Kasumi-1 (cell line): ENCODE measurements around the gene ALG5.

Experiments
- DNase-seq, 2 experiments: peaks; one replicate each; lab custom pipeline; 2025; lab: John Stamatoyannopoulos, UW

ALG5 gene

GRCh38 chr13:36999054-36999714 is at the start of gene ALG5:
TSS of gene ALG5 (minus strand) at chr13:36999340. CDS start at chr13:36999300, 40 bp downstream.
- DNase-seq = peak; percentile 43 to 56

GRCh38 chr13:37047846-37048245 is 48.7 kb upstream of the ALG5 start:
- no peak for DNase-seq

GRCh38 chr13:37047032-37047431 is 47.9 kb upstream of the ALG5 start:
- DNase-seq = no peak

- no peak for DNase-seq
Measured at GRCh38 chr13:37046062-37046461, 46.9 kb upstream of the ALG5 start.

- DNase-seq = no peak
Measured at GRCh38 chr13:37040789-37041188, 41.6 kb upstream of the ALG5 start.

- DNase-seq = no peak
Measured at GRCh38 chr13:37039896-37040295, 40.8 kb upstream of the ALG5 start.

- no peak for DNase-seq
Measured at GRCh38 chr13:37037241-37037640, 38.1 kb upstream of the ALG5 start.

- no peak for DNase-seq
Measured at GRCh38 chr13:37029617-37030016, 30.5 kb upstream of the ALG5 start.

- no peak for DNase-seq
Measured at GRCh38 chr13:37027639-37028038, 28.5 kb upstream of the ALG5 start.

- no peak for DNase-seq
Measured at GRCh38 chr13:37026771-37027170, 27.6 kb upstream of the ALG5 start.

- no peak for DNase-seq
Measured at GRCh38 chr13:37023871-37024270, 24.7 kb upstream of the ALG5 start.

- no peak for DNase-seq
Measured at GRCh38 chr13:37014609-37015008, 15.5 kb upstream of the ALG5 start.

- DNase-seq = no peak
Measured at GRCh38 chr13:37011788-37012187, 12.6 kb upstream of the ALG5 start.

GRCh38 chr13:37011002-37011401 is 11.9 kb upstream of the ALG5 start:
- DNase-seq = no peak

- no peak for DNase-seq
Measured at GRCh38 chr13:37010424-37010823, 11.3 kb upstream of the ALG5 start.

GRCh38 chr13:37009692-37010091 is 10.6 kb upstream of the ALG5 start:
- DNase-seq = no peak

- DNase-seq = no peak
Measured at GRCh38 chr13:37001921-37002250, 2.7 kb upstream of the ALG5 start.

- no peak for DNase-seq
Measured at GRCh38 chr13:36998624-36999041, 507 bp downstream of the ALG5 start.

GRCh38 chr13:36997716-36998427 is 1.3 kb downstream of the ALG5 start:
- DNase-seq = no peak

- no peak for DNase-seq
Measured at GRCh38 chr13:36992362-36992761, 6.8 kb downstream of the ALG5 start.

- no peak for DNase-seq
Measured at GRCh38 chr13:36986462-36987240, 12.5 kb downstream of the ALG5 start.

- DNase-seq = peak; percentile 39 to 62
Measured at GRCh38 chr13:36981156-36981743, 17.9 kb downstream of the ALG5 start.
